D721Med (cell line): ENCODE measurements around the gene MARCHF2.

Experiments used
- DNase-seq: peaks from one replicate; pipeline ENCODE4 v3.0.0; 2011; ENCODE audit warnings: low spot score; ENCODE audit not compliant: insufficient read length
- FAIRE-seq: peaks from 2 replicates; lab custom pipeline; 2011; peaks lifted over from hg19 to GRCh38; lab: Jason Lieb, UNC
- CTCF ChIP-seq: IDR thresholded peaks from 2 replicates; pipeline ENCODE4 v1.5.1; 2012; ENCODE audit warnings: mild to moderate bottlenecking, control low read depth; ENCODE audit not compliant: insufficient read depth; ENCODE audit errors: missing control alignments

MARCHF2 gene

GRCh38 chr19:8412783-8413628 lies at the start of gene MARCHF2:
MARCHF2 (plus strand) TSS chr19:8413305; CDS start chr19:8421841, 8,536 bp downstream.
- peak; percentile 57 for TF ChIP-seq CTCF
- FAIRE-seq = no peak

GRCh38 chr19:8363803-8364771 lies 49.0 kb upstream of the MARCHF2 start, which contains the start of gene ANGPTL4:
ANGPTL4 (plus strand) TSS chr19:8364155; CDS start chr19:8364322, 167 bp downstream.
- TF ChIP-seq CTCF = no peak
- FAIRE-seq (no peak), DNase-seq (no peak)

More at GRCh38 chr19:8412783-8413628, at the start of gene MARCHF2:
- DNase-seq = peak; percentile 84

- DNase-seq = no peak
- no peak for TF ChIP-seq CTCF
- FAIRE-seq = no peak
These were observed 47.0 kb upstream of the MARCHF2 start for GRCh38 chr19:8366121-8366581.

GRCh38 chr19:8366961-8367326 lies 46.2 kb upstream of the MARCHF2 start:
- DNase-seq = no peak
- FAIRE-seq = no peak
- TF ChIP-seq CTCF = no peak

- no peak for DNase-seq
- no peak for FAIRE-seq
- TF ChIP-seq CTCF = no peak
These were observed 45.6 kb upstream of the MARCHF2 start for GRCh38 chr19:8367327-8368001.

GRCh38 chr19:8370176-8371010 lies 42.7 kb upstream of the MARCHF2 start:
- FAIRE-seq (no peak), DNase-seq (no peak)
- no peak for TF ChIP-seq CTCF
